Bone marrow (tissue), 2 donors: ENCODE data around the gene DNAH9.

Experiments used
- DNase-seq, 2 donors: peaks; one replicate each; lab custom pipeline; 2025; lab: John Stamatoyannopoulos, UW

DNAH9 gene

GRCh38 chr17:11671126-11671525, 72.9 kb downstream of the DNAH9 start:
- DNase-seq: no peak

GRCh38 chr17:11682646-11683045, 84.4 kb downstream of the DNAH9 start:
- DNase-seq: no peak

GRCh38 chr17:11690681-11691080, 92.4 kb downstream of the DNAH9 start:
- no peak for DNase-seq

- no peak for DNase-seq
These were observed 94.4 kb downstream of the DNAH9 start for GRCh38 chr17:11692688-11693087.

DNA sequence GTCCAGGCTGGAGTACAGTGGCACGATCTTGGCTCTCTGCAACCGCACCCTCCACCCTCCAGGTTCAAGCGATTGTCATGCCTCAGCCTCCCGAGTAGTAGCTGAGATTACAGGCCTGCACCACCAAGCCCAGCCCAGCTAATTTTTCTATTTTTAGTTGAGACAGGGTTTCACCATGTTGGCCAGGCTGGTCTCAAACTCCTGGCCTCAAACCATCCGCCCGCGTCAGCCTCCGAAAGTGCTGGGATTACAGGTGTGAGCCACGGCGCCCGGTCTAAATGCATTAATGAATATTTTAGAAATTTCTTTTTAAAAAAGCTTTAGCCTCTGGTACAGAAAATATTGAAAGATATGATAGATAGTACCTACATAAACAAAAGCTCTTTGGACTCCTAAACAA, 95.0 kb downstream of the DNAH9 start:
- DNase-seq: no peak

- no peak for DNase-seq
These were observed 102.4 kb downstream of the DNAH9 start for GRCh38 chr17:11700668-11701067.

DNA sequence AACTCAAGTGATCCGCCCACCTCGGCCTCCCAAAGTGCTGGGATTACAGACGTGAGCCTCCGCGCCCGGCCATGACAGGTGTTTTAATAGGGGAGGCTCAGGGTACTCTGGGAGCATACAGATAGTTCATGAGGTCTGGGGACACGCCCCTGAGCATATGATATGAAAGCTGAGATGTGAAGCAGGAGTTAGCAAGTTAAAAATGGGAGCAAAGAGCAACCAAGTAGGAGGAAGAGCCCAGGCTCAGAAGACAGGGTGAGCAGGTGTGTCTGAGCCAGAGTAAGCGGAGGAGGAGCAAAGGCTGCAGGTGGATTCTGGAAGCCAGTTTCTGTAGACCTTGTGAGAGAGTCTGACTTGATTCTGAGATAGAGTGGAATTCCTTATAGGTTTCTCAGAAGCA, 103.6 kb downstream of the DNAH9 start:
- DNase-seq: no peak

- DNase-seq: no peak
These were observed 105.8 kb downstream of the DNAH9 start for GRCh38 chr17:11704041-11704440.

- DNase-seq: no peak
These were observed 106.8 kb downstream of the DNAH9 start for GRCh38 chr17:11705111-11705510.

DNA sequence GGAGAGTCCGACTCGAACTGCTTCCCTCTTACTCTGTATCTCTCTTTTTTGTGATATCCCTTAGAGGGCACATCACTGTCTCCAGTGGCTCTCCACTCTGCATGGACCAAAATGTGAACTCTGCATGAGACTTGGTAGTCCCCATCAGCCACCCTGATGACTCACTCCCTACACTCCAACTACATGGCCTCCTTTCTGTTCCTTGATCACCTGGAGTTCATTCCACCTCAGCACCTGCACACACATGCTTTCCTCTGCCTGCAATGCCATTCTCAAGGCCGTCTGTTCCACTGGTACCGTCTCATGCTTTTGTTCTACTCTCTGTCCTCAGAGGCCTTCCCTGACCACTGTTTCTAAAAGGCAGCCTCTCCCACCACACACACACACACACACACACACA, 109.3 kb downstream of the DNAH9 start:
- DNase-seq: no peak

DNA sequence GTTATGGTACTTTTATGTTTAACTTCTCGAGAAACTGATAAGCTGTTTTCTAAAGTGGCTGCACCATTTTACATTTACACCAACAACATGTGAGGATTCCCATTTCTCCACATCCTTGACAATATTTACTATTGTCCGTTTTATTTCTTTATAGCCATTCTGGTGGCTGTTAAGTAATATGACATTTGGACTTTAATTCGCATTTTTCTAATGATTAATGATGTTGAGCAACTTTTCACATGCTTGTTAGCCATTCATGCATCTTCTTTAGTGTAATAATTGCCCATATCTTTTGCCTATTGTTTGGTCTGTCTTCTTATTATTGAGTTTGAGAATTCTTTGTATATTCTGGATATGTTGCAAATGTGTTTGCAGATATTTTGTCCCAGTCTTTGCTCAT, 114.2 kb downstream of the DNAH9 start:
- DNase-seq: no peak

DNA sequence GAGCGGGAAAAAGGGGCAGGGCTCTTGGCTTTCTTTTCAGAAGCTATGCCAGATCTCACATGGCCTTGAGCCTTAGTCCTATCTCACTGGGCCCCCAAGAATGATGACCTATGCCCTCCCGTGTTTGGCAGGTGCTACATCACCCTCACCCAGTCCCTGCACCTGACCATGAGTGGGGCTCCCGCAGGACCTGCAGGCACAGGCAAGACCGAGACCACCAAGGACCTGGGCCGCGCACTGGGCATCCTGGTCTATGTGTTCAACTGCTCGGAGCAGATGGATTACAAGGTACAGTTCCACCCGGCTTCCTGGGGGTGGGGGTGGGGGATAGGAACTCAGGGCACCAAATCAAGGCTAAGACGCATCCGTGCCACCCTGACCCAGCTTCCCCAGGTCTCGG, 120.9 kb downstream of the DNAH9 start:
- no peak for DNase-seq

- no peak for DNase-seq
These were observed 121.6 kb downstream of the DNAH9 start for GRCh38 chr17:11719856-11720255.

DNA sequence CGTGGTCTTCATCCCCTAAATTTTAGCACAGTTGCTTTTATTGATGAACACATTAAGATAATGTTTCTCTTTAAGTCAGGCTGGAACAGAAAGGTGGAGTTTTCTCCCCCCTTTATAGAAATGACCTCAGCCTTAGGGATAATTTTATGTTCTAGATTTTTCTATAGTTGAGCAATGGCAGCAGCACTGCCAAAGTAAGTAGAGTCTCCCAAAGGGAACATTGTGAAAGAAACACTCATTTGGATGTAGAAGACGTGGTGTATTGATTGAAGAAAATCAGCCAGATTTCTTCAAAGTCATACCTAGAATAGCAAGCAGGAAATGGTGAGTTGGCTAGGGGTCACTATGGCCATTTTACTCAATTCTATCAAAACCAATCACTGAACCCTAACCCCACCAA, 122.5 kb downstream of the DNAH9 start:
- no peak for DNase-seq

DNA sequence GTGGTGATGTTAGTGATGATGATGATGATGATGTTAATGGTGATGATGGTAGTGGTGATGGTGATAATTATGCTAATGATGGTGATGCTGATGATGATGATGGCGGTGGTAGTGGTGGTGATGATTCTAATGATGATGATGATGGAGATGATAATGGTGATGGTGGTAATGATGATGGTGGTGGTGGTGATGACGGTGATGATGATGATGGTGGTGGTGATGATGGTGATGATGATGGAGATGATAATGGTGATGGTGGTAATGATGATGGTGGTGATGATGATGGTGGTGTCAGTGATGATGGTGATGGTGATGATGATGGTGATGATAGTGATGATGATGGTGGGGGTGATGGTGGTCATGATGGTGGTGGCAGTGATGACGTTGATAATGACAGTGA, 132.5 kb downstream of the DNAH9 start:
- DNase-seq: no peak

DNA sequence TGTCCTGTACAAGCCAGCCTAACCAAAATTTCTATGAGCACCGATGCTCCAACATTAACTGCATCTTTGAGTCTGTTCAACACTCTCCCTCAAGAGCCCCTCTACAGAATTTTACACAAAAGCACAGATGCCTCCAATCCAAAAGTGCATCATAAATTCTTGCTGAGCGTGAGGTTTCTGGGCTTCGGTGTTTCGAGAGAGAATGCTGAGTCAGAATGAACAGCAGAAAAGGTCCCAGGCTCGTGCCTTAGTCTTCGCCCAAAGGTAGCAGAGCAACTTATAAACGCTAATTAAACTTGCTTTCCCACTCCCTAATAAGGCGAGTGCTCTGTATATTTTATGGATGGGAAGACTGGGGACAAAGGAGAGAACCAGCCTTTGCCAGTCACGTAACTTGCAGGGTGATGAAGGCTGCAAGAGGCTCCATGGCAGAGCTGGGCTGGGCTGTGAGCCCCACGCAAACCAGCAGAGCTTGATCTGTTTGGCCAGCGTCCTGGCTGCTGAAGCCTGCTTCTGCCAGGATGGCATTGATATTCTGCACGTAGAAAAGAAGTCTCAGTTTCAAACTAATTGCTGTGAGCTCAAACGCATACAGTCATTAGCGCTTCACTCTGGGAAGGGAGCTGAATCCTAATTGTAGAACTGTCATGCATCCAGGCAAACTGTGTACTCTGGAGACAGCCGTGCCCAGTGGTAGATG, 138.5 kb downstream of the DNAH9 start:
- no peak for DNase-seq

DNA sequence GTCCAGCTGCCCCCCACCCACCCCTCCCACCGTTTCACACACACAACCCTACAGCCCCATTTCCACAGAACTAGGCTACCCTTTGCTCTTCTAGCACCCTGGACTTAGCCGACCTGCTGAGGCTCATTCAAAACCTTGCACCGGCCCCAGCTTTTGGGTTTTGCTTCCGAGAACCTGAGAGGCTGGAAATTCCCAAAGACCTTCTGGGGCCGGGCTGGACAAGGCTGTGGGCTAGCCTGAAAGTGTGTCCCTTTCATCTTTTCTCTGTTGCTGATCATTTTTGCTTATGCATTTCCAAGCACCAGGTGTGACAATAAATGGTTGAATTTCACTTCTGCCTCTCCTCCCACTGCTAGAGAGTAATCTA, 139.0 kb downstream of the DNAH9 start:
- DNase-seq: no peak

DNA sequence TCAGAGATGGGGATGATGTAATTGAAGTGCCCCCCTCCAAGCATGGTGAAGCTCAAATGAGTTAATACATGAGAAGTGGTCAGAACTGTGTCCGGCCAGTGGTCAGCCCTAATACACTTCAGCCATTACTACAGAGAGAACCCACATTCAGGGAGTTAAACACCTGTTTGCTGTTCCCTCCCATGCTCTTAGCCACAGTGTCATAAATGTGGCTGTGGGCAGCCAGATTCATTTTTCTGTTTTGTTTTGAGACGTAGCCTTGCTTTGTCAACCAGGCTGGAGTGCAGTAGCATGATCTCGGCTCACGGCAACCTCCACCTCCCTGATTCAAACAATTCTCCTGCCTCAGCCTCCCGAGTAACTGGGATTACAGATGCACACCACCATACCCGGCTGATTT, 139.9 kb downstream of the DNAH9 start:
- no peak for DNase-seq

- DNase-seq: no peak
These were observed 141.1 kb downstream of the DNAH9 start for GRCh38 chr17:11739351-11739750.

GRCh38 chr17:11739848-11740247, 141.6 kb downstream of the DNAH9 start:
- DNase-seq: no peak

- no peak for DNase-seq
These were observed 144.6 kb downstream of the DNAH9 start for GRCh38 chr17:11742886-11743285.

DNA sequence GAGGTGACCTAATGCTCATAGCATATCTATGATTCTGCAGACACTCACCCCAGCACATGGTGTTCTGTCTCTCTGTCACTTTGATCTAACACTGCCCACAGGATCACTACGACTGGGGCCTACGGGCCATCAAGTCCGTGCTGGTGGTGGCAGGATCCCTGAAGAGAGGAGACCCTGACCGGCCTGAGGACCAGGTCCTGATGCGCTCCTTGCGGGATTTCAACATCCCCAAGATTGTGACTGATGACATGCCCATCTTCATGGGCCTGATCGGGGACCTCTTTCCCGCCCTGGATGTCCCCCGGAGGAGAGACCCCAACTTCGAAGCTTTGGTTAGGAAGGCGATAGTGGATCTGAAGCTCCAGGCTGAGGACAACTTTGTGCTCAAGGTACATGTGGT, 146.4 kb downstream of the DNAH9 start:
- no peak for DNase-seq

DNA sequence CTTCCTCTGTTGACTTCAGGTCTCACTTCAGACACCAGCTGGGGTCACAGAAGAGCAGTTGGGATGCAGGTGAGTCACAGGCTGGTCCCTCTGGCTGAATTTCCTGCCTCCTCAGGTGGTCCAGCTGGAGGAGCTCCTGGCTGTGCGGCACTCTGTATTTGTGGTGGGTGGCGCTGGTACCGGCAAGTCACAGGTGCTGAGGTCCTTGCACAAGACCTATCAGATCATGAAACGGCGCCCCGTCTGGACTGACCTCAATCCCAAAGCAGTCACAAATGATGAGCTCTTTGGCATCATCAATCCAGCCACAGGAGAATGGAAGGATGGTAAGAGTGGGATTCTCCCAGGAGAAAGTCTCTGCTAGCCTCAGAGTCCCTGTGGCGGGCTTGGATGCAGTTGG, 149.2 kb downstream of the DNAH9 start:
- DNase-seq: no peak

DNA sequence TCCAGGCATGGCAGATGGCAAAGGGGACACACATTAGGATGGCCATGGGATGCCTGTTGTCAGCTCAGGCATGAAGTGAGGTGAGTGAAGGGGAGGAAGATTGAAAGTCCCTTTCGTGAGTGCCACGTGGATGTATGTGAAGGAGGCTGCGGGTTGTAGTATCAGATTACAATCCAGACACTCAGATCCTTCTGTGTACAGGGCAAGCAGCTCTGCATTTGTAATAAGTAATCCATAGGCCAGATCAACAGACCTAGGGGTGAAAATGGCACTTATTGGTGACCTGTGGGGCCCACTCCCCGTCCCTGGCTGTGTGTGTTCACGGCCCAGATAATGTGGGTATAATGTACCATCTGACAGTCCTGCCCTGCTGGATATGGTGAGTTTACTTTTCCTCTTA, 159.5 kb downstream of the DNAH9 start:
- DNase-seq: no peak

- DNase-seq: no peak
These were observed 169.8 kb downstream of the DNAH9 start for GRCh38 chr17:11768106-11768505.
